GM10248 (cell line): Measurements from ENCODE around the gene IER3.
"Not testable (repeated sequence)": the region's sequence is repeated elsewhere in the genome, so short reads cannot be mapped to it uniquely, and the experiment has no call there.

Experiments used
- CTCF ChIA-PET: fragments of 300-600 bp; sonication (Branson Sonifier 250); formaldehyde crosslinking; extraction: SDS; loops from one replicate; lab custom pipeline; 2021; ENCODE audit warnings: antibody characterized with exemption; lab: Yijun Ruan, JAX
- POLR2A ChIA-PET: fragments of 350-650 bp; sonication (Branson Sonifier 250); formaldehyde crosslinking; extraction: SDS; loops from one replicate; lab custom pipeline; 2020; ENCODE audit warnings: antibody characterized with exemption; lab: Yijun Ruan, JAX
- DNase-seq: peaks from one replicate; pipeline ENCODE4 v3.0.0; 2012; ENCODE audit errors: extremely low spot score
- TF ChIP-seq, protein P1 (sequence below): IDR thresholded peaks from 2 replicates; pipeline ENCODE4 v1.5.1; 2012; ENCODE audit warnings: mild to moderate bottlenecking, low read depth; ENCODE audit errors: extremely low read depth, missing control alignments, control extremely low read depth

The IER3 gene

DNA sequence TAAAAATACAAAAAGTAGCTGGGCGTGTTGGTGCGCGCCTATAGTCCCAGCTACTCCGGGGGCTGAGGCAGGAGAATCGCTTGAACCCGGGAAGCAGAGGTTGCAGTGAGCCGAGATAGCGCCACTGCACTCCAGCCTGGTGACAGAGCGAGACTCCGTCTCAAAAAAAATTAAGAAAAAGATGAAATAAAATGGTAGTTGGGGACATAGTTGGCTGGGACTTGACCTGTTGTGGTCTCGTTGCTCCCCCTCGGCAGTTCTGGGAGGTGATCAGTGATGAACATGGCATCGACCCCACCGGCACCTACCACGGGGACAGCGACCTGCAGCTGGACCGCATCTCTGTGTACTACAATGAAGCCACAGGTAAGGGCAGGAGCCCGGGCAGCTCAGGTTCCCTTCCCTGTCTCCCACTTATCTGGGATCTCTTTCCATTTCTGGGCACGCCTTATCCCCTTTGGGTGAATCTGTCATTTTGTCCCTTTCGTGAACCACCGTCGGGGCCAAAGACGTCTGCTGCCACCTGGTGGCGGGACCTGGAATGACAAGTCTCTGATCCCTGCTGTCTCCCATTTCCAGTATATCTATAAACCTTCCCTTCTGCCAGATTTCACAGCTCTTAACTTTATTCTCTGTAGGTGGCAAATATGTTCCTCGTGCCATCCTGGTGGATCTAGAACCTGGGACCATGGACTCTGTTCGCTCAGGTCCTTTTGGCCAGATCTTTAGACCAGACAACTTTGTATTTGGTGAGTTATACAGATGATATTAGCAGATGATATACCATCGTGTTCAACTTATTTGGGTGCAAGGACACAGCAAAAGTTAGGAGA lies 21.9 kb downstream of the IER3 start:
- peak; percentile 66 for DNase-seq
- POLR2A ChIA-PET, result interaction anchor here (1.2 to 3.8 kb wide), 3 partner anchors 42 to 108 kb away, joined by 3 to 22 read pairs (median 5); no protein-coding TSS in a partner anchor
- CTCF ChIA-PET, result interaction anchor here (0.9 to 30.8 kb wide), 41 partner anchors 11 to 365 kb away, joined by 3 to 776 read pairs (median 6); partner anchors contain the start of genes ATAT1, DHX16, FLOT1 and MRPS18B
- TF ChIP-seq, protein P1, sequence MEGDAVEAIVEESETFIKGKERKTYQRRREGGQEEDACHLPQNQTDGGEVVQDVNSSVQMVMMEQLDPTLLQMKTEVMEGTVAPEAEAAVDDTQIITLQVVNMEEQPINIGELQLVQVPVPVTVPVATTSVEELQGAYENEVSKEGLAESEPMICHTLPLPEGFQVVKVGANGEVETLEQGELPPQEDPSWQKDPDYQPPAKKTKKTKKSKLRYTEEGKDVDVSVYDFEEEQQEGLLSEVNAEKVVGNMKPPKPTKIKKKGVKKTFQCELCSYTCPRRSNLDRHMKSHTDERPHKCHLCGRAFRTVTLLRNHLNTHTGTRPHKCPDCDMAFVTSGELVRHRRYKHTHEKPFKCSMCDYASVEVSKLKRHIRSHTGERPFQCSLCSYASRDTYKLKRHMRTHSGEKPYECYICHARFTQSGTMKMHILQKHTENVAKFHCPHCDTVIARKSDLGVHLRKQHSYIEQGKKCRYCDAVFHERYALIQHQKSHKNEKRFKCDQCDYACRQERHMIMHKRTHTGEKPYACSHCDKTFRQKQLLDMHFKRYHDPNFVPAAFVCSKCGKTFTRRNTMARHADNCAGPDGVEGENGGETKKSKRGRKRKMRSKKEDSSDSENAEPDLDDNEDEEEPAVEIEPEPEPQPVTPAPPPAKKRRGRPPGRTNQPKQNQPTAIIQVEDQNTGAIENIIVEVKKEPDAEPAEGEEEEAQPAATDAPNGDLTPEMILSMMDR, result peak; percentile 94

DNA sequence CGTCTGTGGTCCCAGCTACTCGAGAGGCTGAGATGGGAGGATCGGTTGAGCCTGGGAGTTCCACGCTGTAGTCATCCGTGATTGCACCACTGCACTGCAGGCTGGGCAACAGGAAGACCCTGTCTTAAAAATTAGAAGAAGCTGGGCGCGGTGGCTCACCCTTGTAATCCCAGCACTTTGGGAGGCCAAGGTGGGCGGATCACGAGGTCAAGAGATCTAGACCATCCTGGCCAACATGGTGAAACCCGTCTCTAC lies 22.4 kb downstream of the IER3 start:
- CTCF ChIA-PET, result interaction anchor here (0.9 to 30.8 kb wide), 39 partner anchors 10 to 365 kb away, joined by 3 to 776 read pairs (median 6); partner anchors contain the start of genes ATAT1, DHX16, FLOT1 and MRPS18B
- not testable (repeated sequence) for DNase-seq
- POLR2A ChIA-PET, result interaction anchor here (0.6 to 3.8 kb wide), 3 partner anchors 43 to 340 kb away, joined by 5 to 22 read pairs (median 5); no protein-coding TSS in a partner anchor

DNA sequence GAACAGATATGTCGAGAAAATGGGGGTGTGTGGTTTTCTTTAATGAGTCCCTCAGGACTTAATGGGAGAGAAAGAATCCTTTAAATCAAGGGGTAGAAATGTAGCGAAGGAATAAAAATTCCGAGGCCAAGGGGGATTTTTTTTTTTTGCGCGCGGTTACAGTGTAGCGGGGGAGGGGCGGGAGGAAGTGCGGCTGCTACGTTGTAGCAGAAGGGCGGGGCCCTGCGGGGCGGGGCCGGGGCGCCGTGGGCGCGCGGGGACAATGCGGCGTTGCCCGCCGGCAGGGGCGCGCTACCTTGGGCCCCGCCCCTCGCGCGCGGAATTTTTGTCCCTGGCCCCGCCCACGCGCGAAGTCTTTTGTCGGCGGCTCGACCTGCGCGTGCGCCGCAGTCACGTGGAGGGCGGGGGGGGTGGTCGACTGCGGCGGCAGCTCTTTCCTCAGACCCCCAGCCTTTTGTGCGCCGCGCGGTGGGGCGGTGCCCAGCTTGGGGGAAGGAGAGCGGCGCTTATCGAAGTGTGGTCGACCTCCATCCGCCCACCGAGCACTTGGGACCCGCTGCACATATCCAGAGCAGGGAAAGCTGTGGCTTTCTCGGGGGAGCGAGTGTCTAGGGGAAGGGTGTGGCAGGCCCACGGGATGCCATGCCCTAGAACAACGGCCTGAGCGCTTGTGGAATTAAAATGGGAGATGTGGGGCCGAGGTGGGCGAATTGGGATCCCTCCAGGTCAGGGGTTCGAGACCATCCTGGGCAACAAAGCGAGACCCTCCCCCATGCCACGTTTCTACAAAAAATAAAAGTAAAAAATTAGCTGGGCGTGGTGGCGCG lies 22.9 kb downstream of the IER3 start:
- DNase-seq, result peak; percentile 90
- TF ChIP-seq, protein P1, result peak; percentile 38
- CTCF ChIA-PET, result interaction anchor here (1.0 to 30.8 kb wide), 29 partner anchors 10 to 241 kb away, joined by 3 to 776 read pairs (median 6); partner anchors contain the start of genes DHX16, FLOT1, MRPS18B and NRM
- POLR2A ChIA-PET, result interaction anchor here (0.6 to 3.8 kb wide), 4 partner anchors 37 to 341 kb away, joined by 3 to 22 read pairs (median 5); no protein-coding TSS in a partner anchor

DNA sequence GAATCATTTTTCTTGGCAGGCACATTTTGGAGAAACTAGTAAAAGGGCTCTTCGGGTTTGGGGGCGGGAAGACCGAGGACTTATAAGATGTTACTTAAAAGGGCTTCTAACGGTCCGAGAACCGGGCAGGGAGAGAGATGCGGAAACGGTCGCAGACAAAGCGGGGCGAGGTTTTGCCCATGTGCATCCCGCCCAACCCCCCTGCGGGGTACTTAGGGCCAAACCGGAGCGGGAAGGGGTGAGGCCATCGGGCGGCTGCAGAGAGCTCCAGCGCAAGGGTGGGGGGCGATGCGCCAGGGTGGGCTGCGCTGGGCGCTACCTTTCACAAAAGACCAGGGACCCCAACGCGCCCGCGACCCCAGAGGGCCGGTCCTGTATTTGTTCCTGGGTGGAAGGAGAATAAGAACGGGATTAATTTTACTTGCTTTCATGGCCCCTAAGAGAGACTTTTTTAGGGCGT lies 23.6 kb downstream of the IER3 start:
- peak; percentile 40 for DNase-seq
- POLR2A ChIA-PET, result interaction anchor here (0.6 to 3.8 kb wide), 4 partner anchors 36 to 248 kb away, joined by 3 to 22 read pairs (median 4); no protein-coding TSS in a partner anchor
- TF ChIP-seq, protein P1, result no peak
- CTCF ChIA-PET, result interaction anchor here (0.8 to 30.8 kb wide), 13 partner anchors 8 to 239 kb away, joined by 3 to 776 read pairs (median 6); partner anchors contain the start of genes DHX16, FLOT1 and NRM

DNA sequence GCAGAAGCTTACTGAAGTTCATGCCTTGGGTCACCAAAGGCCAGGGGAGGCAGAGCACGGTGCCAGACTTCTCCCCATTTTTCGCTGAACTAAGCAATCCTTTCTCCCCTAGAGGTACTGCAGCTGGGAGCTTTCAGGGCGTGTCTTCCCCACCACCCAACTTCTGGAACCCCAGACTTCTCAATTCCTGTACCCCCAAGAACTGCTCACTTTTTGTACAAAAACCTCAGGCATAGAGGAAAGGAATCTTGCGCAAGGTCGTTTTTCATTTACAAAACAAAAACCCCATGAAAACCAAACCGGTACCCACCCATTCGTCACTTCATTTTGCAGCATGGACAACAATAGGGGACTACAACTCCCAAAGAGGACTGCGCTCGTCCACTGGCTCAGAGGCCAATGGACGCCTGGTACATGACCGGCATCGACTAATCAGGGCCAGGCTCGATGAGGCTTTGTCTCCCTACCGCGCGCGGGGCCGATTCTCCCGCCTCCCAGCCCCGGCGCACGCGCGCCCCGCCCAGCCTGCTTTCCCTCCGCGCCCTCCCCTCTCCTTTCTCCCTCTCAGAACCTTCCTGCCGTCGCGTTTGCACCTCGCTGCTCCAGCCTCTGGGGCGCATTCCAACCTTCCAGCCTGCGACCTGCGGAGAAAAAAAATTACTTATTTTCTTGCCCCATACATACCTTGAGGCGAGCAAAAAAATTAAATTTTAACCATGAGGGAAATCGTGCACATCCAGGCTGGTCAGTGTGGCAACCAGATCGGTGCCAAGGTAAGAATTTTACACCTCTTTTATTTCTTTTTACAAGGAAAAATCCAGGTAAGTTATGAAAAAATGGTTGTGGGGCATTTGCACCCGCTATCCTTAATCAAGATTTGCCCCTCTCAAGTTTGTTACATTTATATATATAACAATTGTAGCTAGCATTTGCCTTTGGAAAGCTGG lies 24.3 kb downstream of the IER3 start, which contains the start of gene TUBB:
TSS of gene TUBB (plus strand) at position 562 of the 947 bp plus-strand sequence. CDS start at position 717, 155 bp downstream.
- TF ChIP-seq, protein P1, result no peak
- POLR2A ChIA-PET, result interaction anchor here (0.6 to 1.0 kb wide), 3 partner anchors 35 to 249 kb away, joined by 3 read pairs; no protein-coding TSS in a partner anchor
- DNase-seq, result peak; percentile 87
- CTCF ChIA-PET, result interaction anchor here (0.8 to 30.8 kb wide), 10 partner anchors 8 to 175 kb away, joined by 3 to 776 read pairs (median 6); partner anchors contain the start of genes DHX16 and NRM
